ENCODE measurements around the gene OR5T1.

Gene OR5T1

DNA sequence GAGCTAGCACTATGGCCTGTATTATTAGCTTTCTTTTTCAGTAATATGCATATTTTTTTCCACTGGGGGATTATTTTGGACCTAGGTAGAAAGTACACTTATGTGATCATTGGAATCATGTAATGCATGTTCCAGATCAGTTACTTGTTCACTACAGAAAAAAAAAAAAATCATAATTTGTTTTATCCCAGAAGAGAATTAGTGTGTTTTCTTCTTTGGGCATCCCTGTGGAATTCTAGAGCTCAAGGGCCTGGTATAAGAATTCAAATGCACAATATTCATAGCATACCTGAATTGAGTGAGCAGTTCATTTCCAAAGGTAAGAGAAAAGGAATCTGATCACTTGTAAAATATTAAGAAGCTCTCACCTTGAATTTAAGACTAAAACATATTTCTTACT, at the start of gene OR5T1:
Gene OR5T1, plus strand, starts transcription at position 301 of the 400 bp plus-strand sequence. CDS start 1,485 bp downstream, outside the sequence.
- DNase-seq (ENCODE audit: low read depth, low spot score), result no peak

DNA sequence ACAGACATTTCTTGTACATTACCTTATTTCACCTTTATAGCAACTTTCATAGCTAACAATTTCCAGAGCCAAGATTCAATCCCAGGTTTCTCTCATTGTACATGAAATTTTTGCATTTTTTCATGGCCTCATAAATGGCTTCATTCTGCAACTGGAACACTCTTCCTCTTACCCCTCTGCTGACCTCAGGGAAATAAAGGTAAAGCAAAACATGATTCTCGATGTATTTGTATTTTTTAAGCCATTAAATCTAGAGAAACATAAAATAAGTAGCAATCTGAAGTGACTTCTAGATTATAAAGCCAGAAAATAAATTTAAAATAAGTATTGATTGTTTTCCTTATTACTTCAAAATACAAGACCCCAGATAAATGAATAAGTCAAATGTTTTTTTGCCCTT, 39.8 kb upstream of the OR5T1 start, which contains the start of gene OR5T2:
Gene OR5T2, minus strand, starts transcription at position 101 of the 400 bp plus-strand sequence. CDS start 1,193 bp downstream, outside the sequence.
- no peak for DNase-seq (ENCODE audit: low read depth, low spot score)

GRCh38 chr11:56251954-56252353, 22.0 kb upstream of the OR5T1 start, which contains the start of gene OR5T3:
TSS of gene OR5T3 (plus strand) at chr11:56252254. CDS start at chr11:56252254, 0 bp downstream.
- DNase-seq (ENCODE audit: low read depth, low spot score), result no peak

- DNase-seq (ENCODE audit: low read depth, low spot score), result no peak
Observed at GRCh38 chr11:56271092-56271491, 2.9 kb upstream of the OR5T1 start.

- DNase-seq (ENCODE audit: low read depth, low spot score), result no peak
Observed at GRCh38 chr11:56292154-56292553, 18.2 kb downstream of the OR5T1 start, which contains the start of gene OR8H1. TSS of gene OR8H1 (minus strand) at chr11:56292254. CDS start at chr11:56291062, 1,192 bp downstream.

DNA sequence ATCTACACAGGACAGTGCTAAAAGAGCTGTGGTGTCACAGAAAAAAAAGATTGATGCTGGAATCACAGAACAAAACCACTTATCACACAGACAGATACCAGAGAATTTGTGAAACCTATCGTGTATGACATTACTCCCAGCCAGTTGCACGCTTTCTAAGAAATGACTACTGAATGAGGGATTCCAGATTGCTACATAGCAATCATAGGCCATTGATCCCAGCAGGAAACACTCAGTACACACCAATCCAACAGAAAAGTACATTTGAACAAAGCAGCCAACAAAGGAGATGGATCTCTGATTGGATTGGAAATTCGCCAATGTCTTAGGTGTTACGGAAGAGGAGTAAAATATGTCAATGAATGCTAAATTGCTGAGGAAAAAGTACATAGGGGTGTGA, 22.9 kb downstream of the OR5T1 start:
- DNase-seq (ENCODE audit: low read depth, low spot score), result no peak

GRCh38 chr11:56307836-56308235, 33.9 kb downstream of the OR5T1 start:
- DNase-seq (ENCODE audit: low read depth, low spot score), result no peak

GRCh38 chr11:56314844-56315243, 40.9 kb downstream of the OR5T1 start, which contains the start of gene OR8K3:
TSS of gene OR8K3 (plus strand) at chr11:56315144. CDS start at chr11:56318307, 3,163 bp downstream.
- no peak for DNase-seq (ENCODE audit: low read depth, low spot score)

All from ELF-1 (cell line).